ENCODE data around the gene SPPL2B.

The SPPL2B gene

DNA sequence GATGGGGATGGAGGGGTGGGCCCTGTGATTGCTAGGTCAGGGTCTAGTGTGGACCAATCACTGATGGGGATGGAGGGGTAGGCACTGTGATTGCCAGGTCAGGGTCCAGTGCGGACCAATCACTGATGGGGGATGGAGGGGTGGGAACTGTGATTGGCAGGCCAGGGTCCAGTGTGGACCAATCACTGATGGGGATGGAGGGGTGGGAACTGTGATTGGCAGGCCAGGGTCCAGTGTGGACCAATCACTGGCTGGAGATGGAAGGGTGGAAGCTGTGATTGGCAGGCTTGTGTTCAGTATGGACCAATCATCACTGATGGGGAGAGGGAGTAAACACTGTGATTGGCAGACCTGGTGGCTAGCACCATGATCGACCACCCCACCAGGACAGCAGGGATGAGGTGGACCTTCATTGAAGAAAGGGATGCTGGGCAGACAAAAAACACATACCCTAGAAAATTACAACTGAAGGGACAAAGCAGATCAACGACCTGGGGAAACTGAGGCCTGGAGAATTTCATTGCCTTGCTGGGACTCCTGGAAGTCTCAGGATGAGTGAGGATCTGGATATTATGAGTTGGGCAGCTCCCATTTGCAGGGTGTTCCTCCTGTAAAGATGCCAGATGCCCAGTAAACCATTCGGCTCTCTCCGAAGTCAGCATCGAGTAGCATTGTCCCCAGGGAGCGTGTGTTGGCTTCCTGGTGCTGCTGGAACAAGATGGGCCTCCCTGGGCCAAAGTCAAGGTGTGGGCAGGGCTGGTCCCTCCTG, 47.1 kb downstream of the SPPL2B start:
- POLR2A ChIA-PET (ENCODE audit: low non-redundant PET): no interaction called here
- DNase-seq (ENCODE audit: low spot score): no peak
- TF ChIP-seq, protein P1, sequence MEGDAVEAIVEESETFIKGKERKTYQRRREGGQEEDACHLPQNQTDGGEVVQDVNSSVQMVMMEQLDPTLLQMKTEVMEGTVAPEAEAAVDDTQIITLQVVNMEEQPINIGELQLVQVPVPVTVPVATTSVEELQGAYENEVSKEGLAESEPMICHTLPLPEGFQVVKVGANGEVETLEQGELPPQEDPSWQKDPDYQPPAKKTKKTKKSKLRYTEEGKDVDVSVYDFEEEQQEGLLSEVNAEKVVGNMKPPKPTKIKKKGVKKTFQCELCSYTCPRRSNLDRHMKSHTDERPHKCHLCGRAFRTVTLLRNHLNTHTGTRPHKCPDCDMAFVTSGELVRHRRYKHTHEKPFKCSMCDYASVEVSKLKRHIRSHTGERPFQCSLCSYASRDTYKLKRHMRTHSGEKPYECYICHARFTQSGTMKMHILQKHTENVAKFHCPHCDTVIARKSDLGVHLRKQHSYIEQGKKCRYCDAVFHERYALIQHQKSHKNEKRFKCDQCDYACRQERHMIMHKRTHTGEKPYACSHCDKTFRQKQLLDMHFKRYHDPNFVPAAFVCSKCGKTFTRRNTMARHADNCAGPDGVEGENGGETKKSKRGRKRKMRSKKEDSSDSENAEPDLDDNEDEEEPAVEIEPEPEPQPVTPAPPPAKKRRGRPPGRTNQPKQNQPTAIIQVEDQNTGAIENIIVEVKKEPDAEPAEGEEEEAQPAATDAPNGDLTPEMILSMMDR (conservative IDR thresholded peaks at IDR 0.05; ENCODE audit: low read depth): no peak

DNA sequence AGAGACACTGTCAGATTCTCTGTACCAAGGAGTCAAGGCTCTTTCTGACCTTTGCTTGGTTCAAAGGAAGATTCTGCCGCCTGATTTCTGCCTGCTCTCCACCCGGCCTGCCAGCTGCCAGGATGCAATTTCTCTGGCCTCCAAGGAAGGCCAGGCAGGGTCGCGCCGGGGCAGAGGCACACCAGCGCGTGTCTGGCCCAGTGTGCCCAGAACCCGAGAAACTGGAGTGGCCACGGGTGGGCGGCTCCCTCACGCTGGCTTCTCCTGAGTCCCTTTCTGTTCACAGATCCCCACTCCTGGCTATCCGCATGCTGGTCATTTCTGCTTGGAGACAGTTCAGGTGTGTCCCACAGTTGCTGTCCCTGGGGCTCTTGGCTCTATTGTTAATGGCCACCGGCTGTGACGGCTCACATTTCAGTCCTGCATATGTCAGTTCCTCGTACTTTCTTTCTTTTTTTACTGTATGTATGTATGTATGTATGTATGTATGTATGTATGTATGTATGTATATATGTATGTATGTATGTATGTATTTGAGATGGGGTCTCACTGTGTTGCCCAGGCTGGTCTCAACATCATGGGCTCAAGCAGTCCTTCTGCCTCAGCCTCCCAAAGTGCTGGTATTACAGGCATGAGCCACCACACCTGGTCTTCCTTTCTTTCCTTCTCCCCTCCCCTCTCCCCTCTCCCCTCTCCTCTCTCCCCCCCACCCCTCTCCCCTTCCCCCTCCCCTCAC, 48.5 kb downstream of the SPPL2B start:
- TF ChIP-seq, protein P1 (conservative IDR thresholded peaks at IDR 0.05; ENCODE audit: low read depth): no peak
- ChIA-PET POLR2A (ENCODE audit: low non-redundant PET) (no interaction called here), CTCF (no interaction called here)
- peak overlapping the region; percentile 28; the same call in 1 of the 2 replicates for H3K27ac ChIP-seq
- no peak for DNase-seq (ENCODE audit: low spot score)

More for the DNA sequence above, 47.1 kb downstream of the SPPL2B start:
- CTCF ChIA-PET: no interaction called here
- H3K27ac ChIP-seq: no peak overlapping the region

DNA sequence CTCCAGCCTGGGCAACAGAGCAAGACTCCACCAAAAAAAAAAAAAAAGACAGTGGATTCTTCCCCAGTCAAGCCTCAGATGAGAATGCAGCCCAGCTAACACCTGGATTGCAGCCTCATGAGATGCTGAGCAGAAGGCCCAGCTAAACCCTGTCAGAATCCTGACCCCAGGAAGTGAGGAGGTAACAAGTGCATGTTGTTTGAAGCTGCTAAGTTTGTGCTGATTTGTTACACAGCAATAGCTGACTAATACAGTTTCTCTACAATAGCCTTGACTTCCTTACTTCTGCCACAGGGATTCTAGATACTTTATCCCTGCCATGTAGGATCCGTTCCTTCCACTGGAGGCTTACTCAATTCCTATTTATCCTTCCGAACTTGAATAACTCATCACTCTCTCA, 52.1 kb downstream of the SPPL2B start:
- POLR2A ChIA-PET (ENCODE audit: low non-redundant PET): no interaction called here
- H3K27ac ChIP-seq: no peak overlapping the region
- DNase-seq (ENCODE audit: low spot score): no peak
- CTCF ChIA-PET: no interaction called here
- TF ChIP-seq, protein P1 (conservative IDR thresholded peaks at IDR 0.05; ENCODE audit: low read depth): no peak

DNA sequence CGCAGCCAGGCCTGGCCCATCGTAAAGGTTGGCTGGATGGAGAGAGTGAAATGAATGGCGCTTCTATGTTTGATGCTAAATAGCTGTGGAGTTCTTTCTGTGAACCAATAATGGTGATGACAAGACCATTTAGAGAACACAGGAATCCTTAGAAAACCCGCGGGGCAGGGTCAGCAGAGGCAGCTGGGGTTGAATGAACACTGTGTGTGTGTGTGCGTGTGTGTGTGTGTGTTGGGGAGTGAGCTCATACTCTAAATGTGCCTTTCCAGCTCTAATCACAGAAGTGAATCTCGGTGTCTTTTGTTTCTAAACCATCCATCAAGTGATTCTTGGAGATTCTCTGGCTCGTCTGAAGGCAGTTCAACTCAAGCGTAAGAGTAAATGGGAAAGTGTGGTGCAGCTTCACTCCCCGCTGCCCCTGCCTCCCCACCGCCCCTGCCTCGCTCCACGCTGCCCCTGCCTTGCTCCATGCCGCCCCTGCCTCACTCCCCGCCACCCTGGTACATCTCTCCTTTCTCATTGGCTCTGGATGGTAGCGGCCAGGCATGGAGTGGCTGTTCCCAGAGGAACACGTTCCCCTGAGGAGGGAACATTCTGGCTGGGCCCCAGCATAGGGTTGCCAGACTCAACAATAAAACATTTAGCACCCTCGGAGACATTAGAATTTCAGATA, 52.8 kb downstream of the SPPL2B start:
- CTCF ChIA-PET: interaction anchor here (0.6 kb wide), 1 partner anchor 79 kb away, joined by 3 read pairs; no protein-coding TSS in a partner anchor
- no peak for DNase-seq (ENCODE audit: low spot score)
- POLR2A ChIA-PET (ENCODE audit: low non-redundant PET): no interaction called here
- no peak overlapping the region for H3K27ac ChIP-seq
- TF ChIP-seq, protein P1 (conservative IDR thresholded peaks at IDR 0.05; ENCODE audit: low read depth): no peak

DNA sequence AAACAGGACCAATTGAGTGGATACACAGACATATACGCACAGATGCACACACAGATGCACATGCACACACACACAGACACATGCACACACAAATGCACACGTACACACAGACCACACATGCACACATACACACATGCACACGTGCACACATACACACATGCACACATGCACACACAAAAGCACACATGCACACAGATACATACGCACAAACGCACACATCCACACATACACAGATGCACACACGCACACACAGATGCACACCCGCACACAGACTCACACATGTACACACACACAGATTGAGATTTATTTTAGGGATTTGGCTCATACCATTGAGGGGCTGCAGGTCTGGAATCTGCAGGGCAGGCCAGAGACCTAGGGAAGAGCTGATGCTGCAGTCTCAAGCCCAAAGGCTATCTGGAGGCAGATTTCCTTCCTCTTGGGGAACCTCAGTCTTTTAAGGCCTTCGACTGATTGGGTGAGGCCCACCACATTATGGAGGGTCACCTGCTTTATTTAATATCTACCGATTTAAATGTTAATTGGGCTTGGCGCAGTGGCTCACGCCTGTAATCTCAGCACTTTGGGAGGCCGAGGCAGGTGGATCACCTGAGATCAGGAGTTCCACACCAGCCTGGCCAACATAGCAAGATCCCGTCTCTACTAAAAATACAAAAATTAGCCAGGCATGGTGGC, 54.2 kb downstream of the SPPL2B start:
- no peak overlapping the region for H3K27ac ChIP-seq
- POLR2A ChIA-PET (ENCODE audit: low non-redundant PET): no interaction called here
- DNase-seq (ENCODE audit: low spot score): no peak
- CTCF ChIA-PET: interaction anchor here (1.0 kb wide), 1 partner anchor 147 kb away, joined by 5 read pairs; the partner anchor contains the start of gene PLEKHJ1
- TF ChIP-seq, protein P1 (conservative IDR thresholded peaks at IDR 0.05; ENCODE audit: low read depth): no peak

All from RWPE1 (cell line).